Stimulated activated CD4-positive, alpha-beta T cell treated with anti-CD3 and anti-CD28 coated beads, Interleukin-12 subunit alpha, Interleukin-12 subunit beta, amount 100 ng/mL, for 48 hours (primary cell): ENCODE measurements around the gene TTYH2.

Source experiments
- DNase-seq, 3 donors: peaks; one replicate each; pipeline ENCODE4 v3.0.0-alpha.2; 2020; ENCODE audit warnings: low read depth in 2 of 3, low spot score in 1 of 3

Gene TTYH2

DNA sequence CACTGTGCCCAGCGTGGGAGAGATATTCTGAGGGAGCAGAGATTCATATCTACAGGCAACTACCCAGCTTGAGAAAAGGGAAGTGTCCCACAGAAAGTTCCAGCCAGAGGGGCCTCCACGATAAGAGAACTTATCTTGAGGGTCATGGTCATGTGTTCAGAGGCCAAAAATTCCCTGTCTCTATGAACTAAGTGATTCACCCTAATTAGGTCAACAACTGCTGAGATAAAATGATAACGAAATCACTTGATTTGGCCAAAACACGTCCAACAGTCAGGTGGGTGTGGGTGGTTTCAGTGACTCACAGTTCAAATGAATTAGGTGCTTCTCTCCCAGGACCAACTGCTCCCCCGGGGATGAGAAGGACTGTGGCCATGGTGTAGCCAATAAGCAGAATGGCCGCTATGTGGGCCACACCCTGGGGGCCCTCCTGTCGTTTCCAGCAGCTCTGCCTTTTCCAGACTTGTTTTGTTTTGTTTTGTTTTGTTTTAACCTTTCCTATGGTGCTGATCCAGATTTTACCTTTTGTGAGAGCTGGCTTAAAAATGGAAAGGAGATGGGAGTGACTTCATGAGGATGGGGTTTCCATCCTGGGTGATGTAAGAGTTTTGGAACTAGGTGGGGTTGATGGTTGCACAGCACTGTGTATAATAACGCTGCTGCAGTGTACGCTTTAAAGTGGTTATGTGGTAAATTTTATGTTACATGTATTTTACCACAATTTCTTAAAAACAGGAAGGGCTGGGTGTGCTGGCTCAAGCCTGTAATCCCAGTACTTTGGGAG lies 69.4 kb downstream of the TTYH2 start:
- peak; percentile 52 to 60 (median 54) for DNase-seq

DNA sequence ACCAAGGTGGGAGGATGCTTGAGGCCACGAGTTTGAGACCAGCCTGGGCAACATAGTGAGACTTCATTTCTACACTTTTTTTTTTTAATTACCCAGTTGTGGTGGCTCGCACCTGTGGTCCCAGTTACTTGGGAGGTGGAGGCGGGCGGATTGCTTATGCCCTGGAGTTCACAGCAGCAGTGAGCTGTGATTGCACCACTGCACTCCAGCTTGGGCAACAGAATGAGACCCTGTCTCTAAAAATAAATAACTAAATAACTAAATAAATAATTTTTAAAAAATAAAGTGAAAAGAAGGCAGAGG lies 70.0 kb downstream of the TTYH2 start:
- peak in 1 of 3 donors; percentile 49 for DNase-seq

DNA sequence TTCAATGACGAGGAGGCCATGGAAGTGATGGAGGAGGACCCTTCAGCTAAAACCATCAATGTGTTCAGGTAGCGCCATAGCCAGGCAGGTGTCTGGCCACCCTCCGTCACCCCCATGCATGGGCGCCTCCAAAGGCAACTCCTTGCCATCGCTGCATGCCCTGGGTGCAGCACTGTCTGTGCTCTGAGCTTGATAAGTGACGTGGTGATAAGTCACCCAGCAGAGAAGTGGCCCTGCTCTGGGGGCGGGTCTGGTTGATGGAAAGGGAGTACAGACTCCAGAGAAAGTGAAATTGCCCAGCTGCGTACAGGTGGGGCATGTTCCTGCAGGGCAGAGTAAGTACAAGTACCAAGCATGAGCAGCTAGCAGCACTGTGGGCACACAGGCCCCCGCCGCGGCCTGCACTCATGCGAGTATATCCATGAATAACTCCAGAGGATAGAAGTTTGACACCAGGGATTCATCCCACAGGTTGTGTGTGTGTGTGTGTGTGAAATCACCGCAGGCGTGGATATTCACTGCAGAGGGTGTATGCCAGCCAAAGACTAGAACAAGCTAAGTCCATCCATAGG lies 73.7 kb downstream of the TTYH2 start:
- no peak for DNase-seq

DNA sequence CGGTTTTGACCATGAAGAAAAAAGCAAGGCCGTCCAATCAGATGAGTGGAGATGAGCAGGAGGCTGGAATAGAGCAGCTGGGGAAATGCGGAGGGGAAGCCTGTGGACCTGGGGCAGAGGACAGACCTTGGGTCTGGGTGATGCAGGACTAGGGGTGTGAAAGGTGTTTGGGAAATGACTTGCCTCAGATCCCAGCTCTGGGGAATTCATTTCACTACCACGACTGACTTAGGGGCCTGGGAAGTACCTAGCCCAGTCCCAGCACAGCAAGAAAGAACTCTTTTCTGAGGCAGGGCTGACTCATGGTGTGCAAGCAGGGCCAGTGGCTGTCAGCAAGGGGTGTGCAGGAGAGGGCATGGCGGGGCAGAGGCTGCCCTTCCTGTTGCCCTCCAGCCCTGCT lies 75.4 kb downstream of the TTYH2 start:
- peak in 1 of 3 donors; percentile 29 for DNase-seq

DNA sequence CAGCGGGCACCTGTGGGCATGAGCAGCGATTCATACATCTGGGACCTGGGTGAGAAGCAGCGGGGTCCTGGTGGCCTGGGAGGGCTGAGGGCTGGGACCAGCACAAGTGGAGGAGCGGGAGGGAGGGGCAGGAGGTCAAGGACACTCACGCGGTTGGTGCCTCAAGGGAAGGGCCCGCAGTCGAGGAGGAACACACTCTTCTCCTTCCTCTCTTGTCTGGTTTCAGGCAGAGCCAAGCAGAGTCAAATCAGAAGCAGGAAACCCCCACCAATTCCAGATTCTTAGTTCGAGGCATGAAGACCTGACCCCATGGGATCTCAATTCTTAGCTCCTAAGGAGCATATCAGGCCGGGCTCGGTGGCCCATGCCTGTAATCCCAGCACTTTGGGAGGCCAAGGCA lies 76.3 kb downstream of the TTYH2 start:
- no peak for DNase-seq

DNA sequence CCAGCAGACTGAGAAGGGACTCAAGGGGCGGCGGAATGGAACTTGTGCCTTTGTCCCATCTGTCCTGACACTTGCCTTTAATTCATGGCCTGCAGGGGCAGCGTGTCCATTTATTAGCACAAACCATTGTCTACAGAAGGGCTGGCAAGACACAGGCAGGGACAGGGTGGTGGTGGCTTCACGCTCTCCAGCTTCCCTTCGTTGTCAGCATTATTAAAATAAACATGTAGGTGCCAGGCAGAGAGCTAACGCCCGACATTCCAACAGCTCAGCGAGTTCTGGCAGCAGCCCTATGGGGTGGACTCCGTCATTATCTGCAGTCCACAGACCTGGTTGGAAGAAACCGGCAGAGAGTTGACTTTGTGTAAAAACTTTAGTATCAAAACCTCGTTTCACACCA lies 77.0 kb downstream of the TTYH2 start:
- no peak for DNase-seq

DNA sequence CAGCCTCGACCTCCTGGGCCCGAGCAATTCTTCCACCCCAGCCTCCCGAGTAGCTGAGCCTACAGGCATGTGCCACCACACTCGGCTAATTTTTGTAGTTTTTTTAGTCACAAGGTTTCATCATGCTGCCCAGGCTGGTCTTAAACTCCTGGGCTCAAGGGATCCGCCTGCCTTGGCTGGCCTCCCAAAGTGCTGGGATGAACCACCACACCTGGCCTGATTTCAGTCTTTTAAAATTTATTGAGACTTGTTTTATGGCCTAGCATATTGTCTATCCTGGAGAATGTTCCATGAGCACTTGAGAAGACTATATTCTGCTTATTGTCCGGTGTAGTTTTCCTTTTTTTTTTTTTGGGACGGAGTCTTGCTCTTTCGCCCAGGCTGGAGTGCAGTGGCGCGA lies 79.1 kb downstream of the TTYH2 start:
- DNase-seq = no peak

DNA sequence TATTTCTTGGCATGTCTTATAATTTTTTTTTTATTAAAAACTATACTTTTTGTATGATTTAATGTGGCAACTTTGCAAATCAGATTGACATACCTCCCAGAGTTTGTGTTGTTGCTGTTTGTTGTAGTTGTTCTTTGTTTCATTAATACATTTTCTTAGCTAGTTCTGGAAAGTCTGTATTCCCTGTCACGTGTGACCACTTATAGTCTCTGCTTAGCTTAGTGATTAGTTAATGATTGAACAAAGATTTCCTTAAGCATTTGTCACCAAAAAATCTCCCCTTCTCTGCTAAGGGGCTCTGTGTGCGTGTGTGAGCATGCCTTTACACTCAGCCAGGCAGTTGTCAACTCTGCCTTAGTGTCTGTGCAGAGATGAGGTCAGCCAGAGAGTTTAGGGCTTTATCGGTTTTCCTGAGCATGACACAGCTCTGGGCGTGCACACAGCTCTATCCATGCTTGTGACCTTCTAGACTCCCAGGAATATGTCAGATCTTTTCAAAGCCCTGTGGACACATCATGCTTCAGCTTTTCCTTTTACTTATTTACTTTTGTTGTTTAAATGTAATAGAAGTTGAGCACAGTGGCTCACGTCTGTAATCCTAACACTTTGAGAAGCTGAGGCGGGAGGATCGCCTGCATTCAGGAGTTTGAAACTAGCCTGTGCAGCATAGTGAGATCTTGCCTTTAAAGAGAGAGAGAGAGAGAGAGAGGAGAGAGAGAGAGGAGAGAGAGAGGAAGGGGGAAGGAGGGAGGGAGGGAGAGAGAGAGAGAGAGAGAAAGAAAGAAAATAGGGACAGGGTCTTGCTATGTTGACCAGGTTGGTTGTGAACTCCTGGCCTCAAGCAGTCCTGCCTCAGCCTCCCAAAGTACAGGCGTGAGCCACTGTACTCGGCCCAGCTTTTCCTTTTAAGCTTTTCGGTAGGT lies 82.5 kb downstream of the TTYH2 start:
- DNase-seq = no peak

DNA sequence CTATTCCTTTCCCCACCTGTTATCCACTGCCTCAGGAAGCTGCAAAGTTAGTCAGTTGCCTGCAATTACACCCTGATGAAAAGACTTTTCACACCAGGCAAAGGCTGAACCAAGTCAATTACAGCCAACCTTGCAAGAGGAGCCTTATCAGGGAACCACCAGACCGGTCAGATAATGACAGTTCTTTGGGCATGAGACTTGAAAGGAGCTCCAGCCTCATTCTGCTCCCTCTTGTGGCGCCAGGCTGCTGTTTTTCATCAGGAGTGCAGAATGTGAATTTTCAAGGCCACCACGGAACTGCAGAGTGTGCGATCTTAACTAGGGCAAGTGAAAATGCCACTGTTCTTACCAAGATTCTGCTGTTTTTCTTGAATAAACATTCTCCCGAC lies 83.2 kb downstream of the TTYH2 start:
- DNase-seq = peak in 1 of 3 donors; percentile 25

DNA sequence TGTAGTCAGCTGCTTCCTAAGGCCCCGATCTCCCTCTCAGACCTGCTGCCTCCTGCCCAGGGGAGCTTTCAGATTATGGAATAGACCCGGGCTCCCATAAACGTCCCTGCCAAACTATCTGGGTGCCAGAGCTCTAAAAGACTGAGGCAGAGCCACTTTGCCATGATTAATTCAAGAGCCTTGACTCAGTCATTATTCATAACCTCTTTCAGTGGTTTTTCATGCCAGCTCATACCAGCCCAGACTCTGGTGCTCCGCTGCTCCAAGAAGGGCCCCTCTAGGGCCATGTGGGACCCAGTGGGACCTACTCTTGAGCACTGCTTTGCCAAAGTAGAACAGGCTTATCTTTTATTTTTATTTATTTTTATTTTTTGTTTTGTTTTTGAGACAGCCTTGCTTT lies 84.6 kb downstream of the TTYH2 start:
- DNase-seq = peak; percentile 32 to 46 (median 40)

DNA sequence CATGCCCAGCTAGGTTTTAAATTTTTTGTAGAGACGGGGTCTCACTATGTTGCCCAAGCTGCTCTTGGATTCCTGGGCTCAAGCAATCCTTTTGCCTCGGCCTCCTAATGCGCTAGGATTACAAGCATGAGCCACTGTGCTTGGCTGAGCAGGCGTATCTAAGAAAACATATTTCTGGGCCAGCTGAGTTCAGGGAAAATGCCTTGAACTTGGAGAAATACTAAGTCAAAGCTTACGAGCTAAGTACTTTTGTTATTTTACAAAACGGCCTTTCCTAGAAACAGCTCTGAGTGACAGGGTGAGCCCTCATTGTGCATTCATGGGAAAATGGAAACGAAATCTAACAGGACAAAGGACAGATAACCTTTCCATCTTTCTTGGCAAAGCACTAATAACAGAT lies 85.4 kb downstream of the TTYH2 start:
- no peak for DNase-seq

DNA sequence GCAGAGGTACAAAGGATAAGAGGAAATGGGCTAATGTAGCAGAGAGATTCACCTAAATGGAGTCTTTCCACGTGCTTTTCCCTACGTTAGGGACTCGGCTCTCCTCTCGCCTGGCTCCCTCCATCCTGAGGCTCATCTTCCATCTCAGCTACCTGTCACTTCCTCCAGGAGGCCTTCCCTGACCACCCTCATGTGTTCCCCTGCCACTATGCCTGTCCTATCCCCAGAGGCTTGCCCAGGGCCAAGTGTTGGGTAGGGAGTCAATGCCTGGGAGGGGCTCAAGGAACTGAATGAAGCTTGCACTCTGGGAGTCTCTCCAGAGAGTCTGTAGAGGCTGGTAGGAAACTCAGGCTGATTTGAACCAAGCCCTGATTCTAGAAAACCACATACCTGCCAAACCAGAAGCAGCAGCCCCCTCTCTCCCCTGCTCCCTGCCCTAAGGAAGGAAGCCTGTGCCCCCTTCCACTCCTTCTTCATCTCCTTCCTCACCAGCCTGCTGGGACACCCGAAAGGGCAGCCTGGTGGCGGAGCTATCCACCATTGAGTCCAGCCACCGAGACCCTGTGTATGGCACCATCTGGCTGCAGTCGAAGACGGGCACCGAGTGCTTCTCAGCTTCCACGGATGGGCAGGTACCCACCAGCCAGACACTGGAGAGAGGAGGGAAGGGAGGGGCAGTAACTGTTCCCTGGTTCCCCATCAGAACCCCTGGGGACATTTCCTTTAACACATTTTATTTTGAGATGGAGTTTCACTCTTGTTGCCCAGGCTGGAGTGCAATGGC lies 86.0 kb downstream of the TTYH2 start:
- no peak for DNase-seq

DNA sequence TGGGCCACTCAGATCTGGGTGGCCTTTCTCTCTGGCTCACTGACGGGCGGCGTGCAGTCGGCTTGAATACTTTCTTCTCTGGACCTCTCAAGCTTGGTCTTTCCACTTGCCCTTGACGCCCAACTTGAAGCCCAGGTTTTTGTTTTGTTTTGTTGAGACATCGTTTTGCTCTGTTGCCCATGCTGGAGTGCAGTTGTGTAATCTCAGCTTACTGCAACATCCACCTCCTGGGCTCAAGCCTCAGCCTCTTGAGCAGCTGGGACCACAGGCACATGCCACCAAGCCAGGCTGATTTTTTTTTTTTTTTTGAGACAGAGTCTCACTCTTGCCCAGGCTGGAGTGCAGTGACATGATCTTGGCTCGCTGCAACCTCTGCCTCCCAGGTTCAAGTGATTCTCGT lies 89.9 kb downstream of the TTYH2 start:
- DNase-seq = no peak

DNA sequence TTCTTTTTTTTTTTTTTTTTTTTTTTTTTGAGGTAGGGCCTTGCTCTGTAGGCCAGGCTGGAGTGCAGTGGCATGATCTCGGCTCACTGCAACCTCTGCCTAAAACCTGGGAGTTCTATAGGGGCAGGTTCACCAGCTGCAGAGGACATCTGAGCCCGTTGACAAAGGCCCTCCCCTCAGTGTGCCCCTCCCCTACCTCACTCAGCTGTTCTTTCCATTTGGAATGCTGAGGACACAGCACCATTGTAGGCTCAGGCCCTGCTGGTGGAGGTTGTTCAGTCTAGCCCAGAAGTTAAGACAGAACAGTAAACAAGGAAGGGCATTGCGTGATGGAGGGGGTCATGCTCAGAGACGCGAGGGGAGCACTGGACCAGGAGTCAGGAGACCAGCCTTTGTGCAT lies 90.8 kb downstream of the TTYH2 start:
- no peak for DNase-seq

DNA sequence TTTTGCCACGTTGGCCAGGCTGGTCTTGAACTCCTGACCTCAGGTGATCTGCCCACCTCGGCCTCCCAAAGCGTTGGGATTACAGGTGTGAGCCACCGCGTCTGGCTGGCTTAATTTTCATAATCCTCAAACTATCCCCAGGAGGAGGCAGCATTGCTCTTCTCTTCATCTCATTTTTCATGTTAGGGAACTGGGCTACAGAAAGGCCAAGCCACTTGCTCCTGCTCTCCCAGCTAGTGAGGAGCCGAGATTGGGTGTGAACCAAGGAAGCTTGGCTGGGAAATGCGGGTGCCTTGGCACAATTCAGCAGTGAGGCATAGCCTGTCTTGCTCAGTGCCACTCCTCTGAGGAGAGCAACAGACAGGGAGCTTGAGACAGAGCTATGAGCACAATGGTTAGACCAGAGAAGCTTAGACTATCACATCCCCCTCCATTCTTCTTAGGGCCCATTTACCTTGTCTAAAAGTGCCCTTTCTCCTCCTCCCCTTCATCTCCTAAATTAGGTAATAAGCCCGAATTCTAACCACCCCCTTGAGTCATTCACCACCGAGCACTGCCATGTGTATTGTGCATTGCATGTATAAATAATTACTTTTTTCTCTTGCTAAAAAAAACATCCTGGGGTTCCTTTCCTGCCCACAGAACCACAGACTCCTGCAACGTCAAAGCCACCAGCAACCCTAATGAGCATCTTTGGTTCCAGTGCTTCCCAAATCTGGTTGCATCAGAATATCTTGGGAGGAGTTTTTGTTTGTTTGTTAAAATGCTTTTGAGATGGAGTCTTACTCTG lies 92.7 kb downstream of the TTYH2 start:
- DNase-seq = no peak

DNA sequence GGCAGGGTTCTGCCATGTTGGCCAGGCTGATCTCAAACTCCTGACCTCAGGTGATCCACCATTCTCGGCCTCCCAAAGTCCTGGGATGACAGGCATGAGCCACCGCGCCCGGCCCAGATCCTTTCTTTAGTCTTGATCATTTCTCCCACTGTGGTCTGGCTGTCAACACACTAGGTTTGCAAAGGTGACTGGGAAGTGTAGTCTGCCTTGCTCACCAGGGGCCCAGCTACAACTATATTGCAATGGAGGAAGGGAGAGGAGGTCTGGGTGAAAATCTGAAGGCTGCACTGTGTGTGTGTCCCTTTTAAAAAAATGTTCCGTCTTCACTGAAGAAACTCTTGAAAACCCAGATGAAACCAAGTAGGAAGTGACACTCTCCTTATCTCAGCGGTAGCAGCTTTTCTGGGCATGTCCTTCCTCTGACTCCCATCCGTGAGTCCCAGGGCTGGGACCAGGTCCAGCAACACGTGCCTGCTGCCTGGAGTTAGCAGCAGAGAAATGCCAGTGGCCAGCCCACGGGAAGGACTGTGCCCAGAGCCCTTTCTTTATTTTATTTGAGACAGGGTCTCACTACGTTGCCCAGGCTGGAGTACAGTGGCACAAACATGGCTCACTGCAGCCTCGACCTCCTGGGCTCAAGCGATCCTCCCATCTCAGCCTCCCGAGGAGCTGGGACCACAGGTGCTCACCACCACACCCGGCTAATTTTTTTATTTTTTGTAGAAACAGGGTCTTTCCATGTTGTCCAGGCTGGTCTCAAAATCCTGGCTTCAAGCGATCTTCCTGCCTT lies 94.8 kb downstream of the TTYH2 start:
- DNase-seq = no peak

DNA sequence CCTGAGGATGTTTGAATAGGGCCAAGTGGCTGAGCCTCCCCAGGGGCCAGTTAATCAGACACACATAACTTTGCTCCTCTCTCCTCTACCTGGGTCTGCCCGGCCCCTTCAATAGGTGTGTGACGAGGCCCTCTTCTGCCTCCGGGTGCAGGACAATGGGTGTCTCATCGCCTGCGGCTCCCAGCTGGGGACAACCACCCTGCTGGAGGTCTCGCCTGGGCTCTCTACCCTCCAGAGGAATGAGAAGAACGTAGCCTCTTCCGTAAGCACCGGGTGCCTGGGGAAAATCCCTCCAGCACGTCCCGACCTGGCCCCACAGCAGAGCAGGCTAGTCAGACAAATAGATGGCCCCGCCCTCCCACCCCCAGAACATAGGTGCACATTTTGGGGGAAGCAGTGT lies 96.5 kb downstream of the TTYH2 start:
- DNase-seq = no peak
